Fibroblast of peridontal ligament (primary cell): ENCODE results near the gene RALGPS1.
A peak's percentile ranks its signal among the peaks of the same experiment; 100 is the strongest.

Source experiments
- DNase-seq: peaks from one replicate; pipeline ENCODE4 v3.0.0-alpha.2; 2010; ENCODE audit errors: extremely low read depth

The RALGPS1 gene

DNA sequence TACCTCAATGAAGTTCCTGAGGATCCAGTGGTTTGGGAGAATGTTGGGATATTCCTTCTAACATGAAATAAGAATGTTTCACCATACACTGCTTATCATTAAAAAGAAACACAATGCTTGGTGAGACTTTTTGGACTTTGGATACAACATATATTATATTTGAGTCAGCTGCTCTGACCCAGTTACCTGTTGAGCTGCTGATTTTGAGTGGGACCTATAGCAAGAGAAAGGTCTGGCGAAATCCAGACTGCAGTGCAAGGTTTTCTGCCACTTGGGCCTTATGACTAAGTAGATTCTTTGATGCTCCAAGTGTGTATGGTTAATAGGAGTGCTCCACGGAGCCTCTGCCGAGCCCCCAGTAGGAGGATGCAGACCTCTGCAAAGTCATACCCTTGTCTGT is 10.0 kb upstream of the RALGPS1 start:
- DNase-seq, result no peak

DNA sequence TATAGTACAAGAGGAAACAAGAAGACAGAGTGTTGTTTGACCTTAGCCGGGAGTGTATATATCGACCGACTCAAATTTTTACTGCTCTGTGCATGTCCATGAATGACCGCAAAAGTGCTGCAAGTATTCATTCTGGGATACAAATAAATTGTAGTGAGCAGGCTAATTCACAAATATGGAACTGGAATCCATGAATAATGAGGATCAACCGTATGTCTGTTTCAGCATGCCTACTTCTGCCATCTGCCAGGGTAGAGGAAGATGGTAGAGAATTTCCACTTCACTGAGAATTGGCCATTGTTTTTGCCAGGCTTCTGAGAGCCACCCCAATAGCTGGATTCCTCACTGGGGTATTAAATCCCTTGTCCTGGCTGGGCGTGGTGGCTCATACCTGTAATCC is 8.5 kb upstream of the RALGPS1 start:
- DNase-seq, result no peak

DNA sequence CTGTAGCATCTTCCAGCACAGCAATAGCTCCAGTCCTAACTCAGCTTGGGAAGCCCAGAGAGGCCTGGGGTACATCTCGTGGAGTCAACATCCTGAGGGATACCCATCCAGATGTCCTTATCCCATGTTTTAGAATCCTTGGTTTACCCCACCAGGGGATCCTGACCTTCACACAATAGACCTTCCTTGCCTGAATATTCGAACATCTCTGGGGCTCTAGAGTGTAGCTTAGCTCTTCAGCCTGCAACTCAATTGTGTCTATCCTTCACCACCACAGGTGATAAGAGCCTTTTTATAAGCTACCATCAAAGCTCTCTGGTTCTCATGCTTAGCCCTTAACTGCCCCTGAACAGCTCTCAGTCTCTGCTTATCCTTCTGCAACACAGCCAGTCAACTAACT is 7.5 kb upstream of the RALGPS1 start:
- no peak for DNase-seq

DNA sequence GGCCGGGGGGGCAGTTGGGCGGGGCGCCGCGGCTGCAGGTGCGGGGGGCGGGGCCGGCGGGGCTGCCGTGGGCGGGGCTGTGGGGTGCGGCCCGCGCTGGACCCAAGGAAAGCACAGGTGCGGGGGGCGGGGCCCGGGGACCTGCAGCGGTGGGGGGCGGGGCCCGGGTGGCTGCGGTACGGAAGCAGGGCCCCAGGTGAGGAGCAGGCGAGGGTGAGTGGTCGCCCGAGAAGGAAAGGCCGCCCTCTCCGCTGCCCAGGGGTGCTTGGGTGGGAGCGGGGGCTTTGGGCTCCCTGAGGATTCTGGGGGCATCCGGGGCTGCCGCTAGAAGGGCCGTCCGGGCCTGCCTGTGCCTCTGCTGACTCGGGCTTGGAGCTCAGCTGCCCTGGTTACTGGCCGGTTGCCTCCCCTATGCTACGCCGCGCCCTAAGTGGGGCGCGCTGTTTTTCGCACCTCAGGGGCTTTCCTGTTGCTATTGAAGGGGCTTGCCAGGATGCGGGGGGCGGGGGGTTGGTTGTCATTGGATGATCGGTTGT is 767 bp downstream of the RALGPS1 start:
- DNase-seq, result no peak

DNA sequence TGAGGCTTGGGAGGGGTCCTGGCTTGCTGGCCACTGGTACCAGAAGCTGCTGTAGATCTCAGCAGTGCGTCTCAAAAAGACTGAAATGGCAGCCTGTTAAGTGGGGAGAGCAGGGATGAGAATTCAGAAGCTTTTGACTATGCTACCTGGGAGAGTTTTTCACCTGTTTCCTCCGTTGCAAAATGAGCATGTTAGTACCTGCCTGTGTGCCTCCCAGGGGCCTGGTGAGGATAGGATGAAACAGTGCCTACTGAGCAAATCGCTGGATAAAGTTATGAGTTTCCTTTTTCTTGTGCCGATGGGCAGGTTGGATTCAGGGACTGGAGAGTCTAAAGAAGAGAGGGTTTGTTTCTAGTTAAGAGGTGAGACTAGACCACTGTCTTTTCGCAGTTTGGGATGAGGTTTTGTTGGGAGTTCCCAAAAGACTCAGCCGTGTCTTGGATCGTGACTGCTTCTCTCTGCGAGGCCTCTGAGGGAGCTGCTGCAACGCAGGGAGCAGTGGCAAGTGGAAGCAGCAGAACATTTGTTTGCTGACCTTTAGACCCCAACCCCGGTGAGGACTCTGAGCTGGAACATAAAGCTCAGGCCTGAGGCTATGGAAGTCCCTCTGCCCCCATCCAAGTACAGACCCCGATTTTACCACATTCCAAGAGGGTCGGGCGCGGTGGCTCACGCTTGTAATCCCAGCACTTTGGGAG is 1.4 kb downstream of the RALGPS1 start:
- DNase-seq, result no peak

DNA sequence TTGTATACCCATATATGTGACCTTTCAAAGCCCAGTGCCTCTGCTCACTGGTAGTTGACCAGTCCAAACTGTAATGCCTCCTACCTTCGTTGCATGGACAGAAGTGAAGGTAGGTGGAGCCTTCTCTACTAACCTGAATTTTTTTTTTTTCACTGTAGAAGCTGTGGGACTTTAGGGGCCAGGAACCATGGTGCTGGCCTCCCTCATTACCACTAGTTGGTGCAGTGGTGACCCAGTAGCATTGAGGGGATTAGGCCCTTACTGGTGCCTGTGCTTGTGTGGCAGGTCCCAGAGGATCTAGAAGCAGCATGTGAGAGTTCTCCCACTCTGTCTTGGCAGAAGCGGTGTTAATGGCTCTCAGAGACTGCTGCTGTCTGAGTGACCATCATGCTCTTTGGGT is 2.3 kb downstream of the RALGPS1 start:
- no peak for DNase-seq

DNA sequence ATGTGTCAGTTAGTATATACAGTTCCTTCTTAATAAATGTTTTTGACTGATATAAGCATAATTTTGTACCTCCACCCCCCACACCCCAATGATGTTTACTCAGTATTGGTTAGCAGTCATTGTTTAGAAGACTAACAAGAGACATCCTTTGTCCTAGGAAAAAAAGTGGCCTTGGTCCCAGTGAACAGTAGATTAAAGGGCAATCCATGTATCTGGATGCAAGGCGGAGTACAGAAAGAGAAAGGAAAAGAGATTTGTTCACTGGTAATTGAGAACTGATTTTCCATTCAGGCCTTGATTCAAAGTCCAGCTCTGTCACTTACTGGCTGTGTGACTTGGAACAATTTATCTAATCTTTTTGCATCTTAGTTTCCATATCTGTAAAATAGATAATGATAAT is 4.6 kb downstream of the RALGPS1 start:
- DNase-seq, result no peak

DNA sequence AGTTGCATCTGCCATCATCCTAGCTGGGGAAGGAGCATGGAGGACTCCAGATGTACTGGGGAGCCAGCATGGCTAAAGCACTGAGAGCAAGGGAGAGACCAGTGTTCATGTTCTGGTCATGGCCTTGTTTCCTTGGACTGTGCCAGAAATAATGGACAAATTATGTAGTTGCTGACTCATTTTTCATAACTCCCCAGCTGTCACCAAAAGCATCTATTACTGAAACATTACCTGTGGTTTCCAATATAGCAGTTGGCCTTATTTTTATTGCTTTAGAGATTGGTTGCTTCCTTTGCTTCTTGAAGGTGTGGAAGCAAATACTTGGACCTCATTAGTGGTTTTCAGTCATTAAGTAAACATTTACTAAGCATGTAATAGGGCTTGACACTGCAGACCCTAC is 11.3 kb downstream of the RALGPS1 start:
- no peak for DNase-seq

DNA sequence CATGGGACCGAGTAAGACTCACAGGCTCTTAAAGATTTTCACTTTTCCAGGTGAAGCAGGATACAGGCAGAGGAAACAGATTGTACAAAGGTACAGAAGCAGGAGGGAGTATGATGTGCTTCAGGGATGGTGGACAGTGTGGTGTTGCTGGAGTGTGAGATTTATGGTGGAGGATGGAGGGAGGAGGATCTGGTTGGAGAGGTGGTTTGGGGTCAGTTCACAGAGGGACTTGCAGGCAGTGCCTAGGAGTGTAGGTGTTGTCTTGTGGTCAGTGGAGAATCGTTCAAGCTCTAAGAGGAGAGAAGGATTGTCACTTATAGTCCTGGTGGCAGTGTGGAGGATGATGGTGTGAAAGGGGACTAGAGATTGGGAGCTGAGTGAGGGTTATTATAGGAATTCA is 11.8 kb downstream of the RALGPS1 start:
- DNase-seq, result no peak

DNA sequence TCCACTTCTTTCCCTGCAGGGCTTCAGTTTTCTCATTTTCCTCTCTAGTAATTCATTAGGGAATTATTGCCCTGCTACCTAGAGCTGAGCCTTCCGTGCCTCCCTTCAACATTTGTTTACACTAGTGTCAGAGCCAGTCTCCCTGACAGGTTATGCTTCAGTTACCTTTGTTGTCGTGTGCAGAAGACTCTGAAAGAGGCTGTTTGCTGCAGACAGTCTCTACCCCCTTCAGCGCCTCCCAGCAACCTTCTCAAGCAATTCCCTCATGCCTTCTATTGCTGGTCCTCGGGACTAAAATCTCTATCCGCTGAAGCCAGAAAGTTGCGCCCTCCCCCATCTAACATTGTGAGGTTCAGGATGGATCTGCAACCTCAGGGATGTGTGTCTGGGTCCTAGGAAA is 12.8 kb downstream of the RALGPS1 start:
- DNase-seq, result no peak

DNA sequence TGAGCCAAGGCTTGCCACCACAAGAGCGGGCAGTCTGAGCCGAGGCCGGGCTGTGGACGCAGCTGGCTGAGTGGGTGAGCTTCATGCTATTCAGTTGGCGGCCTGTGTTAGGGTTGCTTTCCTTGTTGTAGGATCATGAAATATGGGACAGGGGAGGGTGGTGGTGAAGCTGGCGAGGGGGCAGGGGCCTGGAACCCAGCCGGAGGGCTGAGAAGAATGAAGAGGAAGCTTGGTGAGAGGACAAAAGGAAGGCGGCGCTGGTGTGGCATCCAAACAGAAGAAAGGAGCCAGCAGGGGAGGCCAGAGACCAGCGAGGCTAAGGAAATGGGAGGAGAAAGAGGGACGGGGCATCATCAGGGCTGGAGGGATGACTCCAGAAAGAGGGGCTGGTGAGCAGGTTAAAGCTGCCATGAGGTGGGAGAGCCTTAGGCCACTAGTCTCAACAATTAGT is 18.3 kb downstream of the RALGPS1 start:
- DNase-seq, result no peak

DNA sequence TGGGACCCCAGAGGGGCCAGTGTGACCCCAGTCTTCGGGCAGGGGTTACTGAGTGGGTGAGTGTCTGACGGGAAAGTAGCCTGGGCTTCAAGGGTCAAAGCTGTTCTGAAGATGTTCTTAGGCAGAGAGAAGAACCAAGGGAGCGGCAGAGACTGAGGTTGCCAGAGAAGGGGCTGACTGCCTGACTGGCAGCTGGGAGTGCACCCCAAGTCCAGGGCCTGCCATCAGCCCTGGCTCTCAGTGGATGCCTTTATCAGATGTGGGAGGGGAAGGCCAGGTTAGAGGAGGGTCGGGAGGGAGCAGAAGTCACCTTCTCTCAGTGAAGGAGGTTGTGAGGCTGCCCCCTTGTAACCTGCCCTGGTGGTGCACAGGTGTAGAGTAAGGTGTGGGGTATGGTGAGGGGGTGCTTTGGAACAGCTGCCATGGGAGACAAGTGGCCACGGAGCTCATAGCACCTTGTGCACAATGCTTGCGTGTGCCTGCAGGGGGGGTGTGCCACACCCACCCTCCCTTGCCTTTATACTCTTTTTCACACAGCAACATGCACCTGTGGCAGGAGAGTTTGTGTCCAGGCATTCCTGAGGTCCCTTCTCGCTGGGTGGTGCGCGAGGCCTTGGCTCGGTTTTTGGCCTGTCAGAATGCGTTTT is 18.9 kb downstream of the RALGPS1 start:
- no peak for DNase-seq

DNA sequence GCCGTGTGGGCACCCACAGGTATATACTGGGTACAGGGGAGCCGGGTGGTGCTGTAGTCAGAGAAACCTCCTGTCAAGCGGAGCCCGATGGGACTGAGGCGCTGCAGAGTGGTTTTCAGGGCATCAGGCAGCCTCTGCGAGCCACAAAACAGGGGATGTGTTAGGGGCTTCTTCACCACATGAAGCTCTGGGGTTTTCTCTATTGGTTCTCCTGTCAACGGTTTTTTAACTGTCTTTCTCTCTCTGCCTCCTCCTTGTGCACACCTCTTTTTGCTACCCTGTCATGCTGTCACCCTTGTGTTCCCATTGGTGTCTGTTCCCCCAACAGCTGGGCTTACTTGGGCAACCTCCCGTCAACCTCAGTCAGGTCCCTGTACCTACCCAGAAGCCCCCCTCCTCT is 19.9 kb downstream of the RALGPS1 start:
- no peak for DNase-seq

DNA sequence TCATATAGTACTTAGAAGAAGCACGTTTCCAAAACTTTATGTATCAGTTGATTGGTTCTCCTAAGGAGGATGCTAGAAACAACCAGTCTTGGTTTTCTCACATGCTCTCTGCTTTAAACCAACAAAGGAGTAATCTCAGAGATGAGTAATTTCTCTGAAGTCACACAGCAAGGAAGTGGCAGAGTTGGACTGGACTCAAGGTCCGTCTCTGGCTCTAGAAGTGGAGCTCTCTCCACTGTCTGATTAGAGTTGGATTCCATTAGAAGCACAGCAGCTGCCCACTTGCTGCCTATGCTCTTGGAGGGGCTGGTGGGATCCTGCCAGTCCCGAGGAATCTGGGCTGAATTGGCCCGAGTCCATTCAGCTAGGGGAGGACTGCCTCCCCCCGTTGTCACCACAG is 21.0 kb downstream of the RALGPS1 start:
- no peak for DNase-seq

DNA sequence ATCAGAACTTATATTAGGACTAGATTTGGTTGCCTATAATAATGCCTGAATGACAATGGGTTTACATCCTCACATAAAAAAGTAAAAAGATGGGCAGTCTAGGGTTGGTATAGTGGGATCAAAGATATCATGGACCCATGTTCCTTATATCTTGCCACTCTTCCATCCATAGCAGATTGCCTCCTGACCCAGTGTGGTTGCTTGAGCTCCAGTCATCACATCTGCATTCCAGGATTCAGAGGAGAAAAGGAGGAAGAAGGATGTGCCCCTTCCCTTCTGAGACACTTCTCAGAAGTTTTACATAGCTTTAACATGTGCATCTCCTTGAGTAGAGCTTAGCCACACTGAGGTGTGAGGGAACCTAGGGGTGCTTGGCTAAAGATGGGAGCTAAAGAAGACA is 22.9 kb downstream of the RALGPS1 start:
- no peak for DNase-seq

DNA sequence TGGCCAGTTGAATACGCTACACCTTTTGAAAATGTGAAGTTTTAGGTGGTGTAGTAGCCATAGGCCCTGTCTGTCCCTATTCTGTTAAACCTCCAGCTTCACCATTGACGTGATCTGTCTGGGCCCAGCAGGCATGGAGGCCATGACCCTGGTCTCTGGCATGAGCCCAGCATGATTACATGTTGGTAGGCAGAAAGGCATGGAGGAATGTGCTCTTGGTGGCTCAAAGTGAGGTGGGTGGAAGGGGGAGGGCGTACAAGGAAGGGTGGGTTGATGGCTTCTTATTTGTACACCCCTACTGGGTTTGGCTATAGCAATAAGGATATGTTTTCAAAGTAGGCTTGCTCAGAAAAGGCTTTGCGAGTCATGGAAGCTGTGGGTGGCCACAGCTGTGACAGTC is 23.7 kb downstream of the RALGPS1 start:
- no peak for DNase-seq

DNA sequence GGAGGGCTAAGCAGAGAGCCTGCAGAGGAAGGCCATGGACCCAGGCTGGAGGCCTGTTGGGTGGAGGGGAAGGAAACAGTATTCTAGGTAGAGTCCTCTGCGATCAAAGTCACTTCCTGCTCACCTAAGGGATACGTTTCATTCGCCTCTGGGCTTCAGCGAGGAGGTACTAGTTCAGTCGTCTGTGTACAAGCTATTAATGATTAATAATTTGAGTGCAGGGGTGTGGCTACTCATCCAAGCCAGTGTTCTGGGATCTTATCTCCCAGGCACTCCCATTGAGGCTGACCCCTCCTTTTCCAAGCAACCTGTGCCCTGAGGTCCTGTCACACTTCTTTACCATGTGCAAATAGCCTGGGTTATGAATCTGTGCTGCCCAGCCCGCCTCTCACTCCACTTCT is 25.2 kb downstream of the RALGPS1 start:
- DNase-seq, result no peak

DNA sequence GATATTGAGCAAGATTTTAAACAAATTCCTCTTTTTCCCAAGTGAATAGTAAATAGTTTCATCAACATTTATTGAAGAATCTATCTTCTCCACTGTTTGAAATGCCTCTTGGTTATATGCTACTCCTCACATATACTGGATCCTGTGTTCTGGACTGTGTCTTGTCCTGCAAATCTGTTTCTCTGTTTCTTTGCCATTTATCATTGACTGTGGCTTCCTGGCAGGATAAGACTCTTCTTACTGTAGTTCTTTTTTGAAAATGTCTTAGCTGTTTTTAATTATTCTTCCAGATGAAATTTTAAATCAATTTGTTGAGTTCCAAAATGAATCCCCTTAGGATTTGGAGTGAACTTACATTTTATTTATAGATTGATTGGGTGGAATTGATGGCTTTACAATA is 27.8 kb downstream of the RALGPS1 start:
- DNase-seq, result no peak

DNA sequence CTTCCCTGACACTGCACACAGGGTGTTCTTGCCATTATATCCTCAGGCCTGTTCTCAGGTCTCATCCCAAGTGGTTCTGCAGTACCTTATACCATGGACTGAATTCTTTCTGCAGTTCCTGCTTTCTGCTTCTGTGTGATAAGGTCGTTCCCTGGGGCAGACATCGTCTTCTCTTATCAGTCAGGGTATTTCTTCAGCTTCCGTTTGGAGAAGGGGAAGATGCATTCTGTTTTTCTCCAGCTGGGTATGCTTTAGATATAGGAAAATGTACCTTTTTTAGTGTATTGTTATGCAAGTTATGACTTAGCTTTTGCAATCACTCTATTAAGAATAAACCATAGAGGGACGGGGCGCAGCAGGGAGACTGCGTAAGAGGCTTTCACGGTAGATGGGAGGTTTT is 31.1 kb downstream of the RALGPS1 start:
- no peak for DNase-seq

DNA sequence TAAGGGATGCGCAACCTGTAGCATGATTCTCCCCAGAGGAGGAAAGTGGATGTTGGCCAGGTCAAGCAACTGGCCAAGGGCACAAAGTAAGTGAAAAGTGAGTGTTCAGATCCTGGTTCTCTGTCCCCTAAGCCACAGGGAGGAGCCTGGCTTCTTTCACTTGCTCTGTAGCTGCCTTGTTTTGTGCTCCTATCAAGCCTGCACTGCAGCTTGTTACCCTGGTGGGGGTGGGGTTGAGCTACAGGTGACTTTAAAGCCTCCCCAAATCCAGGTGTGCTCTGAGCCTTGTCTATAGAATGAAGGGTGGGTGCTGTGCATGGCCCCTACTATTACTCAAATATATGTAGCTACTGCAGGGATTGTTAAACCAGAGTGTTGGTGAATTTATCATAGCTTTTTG is 32.9 kb downstream of the RALGPS1 start:
- no peak for DNase-seq

DNA sequence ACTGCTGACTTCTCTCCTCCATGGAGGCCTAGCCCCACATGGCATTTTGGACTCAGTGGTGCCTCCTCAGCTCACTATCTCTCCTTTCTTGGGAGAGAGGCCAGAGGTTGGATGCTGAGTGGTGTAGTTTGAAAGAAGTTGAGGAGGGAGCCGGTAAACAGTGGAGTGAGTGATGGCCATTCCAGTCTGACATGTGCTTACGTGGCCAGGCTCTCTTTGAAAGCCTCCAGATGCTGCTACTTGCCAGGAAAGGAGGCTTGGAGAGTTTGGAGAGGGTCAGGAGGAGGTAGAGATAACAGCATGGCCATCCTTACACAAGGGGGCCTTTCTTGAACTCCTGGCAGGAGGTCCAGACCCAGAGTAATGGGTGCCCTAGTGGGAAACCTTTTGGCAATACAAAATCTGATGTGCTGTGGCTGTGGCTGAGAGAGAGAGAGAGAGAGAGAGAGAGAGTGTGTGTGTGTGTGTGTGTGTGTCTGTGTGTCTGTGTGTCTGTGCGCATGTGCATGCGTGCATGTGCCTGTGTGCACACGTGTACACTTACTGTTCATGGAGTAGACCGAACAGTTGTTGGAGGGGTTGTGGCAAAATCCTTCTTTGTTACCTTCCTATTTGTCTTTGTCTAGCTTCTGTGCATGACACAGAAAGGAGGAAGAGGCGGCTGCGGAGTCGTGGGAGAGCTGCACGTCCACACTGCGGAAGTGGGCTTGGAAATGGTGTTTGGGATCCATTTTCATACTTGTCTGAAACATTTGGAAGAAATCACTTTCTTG is 37.8 kb downstream of the RALGPS1 start:
- DNase-seq, result no peak

DNA sequence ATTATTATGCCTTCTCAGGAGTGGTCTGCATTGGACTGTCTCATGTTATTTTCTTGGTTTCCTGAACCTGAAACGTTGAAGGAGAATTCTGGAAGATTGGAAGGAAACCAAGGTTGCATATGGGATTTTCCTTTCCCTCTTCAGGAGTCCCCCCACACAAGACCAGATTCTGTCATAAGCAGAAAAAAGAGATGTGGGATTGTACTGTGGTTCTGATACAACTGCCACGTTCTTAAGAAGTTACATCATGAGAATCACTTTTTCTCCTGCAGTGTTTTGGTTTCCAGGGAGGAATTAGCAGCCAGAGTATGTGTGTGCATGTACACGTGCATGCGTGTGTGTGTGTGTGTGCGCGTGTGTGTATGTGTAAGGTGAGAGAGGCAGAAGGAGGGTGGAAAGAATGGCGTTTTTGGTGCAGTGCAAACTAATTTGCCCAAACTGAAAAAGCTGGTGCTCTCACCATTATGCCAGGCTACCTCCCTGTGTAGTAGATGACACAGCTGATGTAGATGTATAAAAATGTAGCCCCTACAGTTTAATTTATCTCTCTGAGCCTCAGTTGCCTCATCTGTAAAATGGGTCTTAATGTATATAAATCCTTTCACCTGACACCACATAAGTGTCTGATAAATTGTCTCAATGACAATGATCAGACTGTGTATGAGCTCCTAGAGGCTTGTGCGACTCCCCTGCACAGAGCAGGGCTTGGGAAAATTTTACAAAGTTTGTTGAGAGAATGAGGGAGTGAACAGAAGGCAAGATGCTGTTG is 38.6 kb downstream of the RALGPS1 start:
- DNase-seq, result peak; percentile 65
